ENCODE data around the gene SCAF11. TPM values are rescaled to one million over a fixed set of nuclear protein-coding genes. Genes with fewer than 3 reads are reported as not detected.

The SCAF11 gene
- total RNA-seq, 2 donors from 2014 or later: 105 to 114 TPM

DNA sequence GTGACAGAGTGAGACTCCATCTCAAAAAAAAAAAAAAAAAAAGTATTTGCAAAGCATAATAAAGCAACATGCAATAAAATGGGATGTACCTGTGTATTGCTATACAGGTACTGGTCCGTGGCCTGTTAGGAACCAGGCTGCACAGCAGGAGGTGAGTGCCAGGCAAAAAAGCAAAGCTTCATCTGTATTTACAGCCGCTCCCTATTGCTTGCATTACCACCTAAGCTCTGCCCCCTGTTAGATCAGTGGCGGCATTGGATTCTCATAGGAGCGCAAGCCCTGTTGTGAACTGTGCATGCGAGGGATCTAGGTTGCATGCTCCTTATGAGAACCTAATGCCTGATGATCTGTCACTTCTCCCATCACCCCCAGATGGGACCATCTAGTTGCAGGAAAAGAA lies 113.3 kb downstream of the SCAF11 start:
- no peak for DNase-seq (ENCODE audit: low spot score)
- intact Hi-C loops (cut with DNase I): no loop called here

DNA sequence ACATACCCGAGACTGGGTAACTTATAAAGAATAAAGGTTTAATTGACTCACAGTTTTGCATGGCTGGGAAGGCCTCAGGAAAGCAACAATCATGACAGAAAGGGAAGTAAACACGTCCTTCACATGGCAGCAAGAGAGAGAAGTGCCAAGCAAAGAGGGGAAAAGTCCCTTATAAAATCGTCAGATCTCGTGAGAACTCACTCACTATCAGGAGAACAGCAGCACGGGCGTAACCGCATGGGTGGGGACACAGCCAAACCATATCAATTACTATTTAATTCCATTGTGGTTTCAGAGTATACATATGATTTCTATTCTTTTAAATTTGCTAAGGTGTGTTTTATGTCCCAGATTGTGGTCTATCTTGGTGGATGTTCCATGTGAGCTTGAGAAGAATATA lies 117.9 kb downstream of the SCAF11 start:
- no peak for DNase-seq (ENCODE audit: low spot score)
- intact Hi-C loops (cut with DNase I): no loop called here
